T47D (cell line): Measurements from ENCODE around the gene SLC38A3.
"Not testable (repeated sequence)": the region's sequence is repeated elsewhere in the genome, so short reads cannot be mapped to it uniquely, and the experiment has no call there.

Experiments
- DNase-seq, 2 experiments: peaks; one replicate each; pipeline versions ENCODE4 v3.0.0 to v3.0.0-alpha.2; 2011 to 2012; ENCODE audit warnings: low read depth in 1 of 2, low spot score in 1 of 2
- JUND ChIP-seq: IDR thresholded peaks from 2 replicates; pipeline ENCODE4 v1.6.1; 2012; ENCODE audit warnings: low read depth
- in situ Hi-C: cut with HindIII; loops from 2 replicates; pipeline ENCODE4 v1.10.0; 2016; ENCODE audit warnings: low sequenced_read_pairs, low pct_unique_long_range_greater_than_20kb

Gene SLC38A3

DNA sequence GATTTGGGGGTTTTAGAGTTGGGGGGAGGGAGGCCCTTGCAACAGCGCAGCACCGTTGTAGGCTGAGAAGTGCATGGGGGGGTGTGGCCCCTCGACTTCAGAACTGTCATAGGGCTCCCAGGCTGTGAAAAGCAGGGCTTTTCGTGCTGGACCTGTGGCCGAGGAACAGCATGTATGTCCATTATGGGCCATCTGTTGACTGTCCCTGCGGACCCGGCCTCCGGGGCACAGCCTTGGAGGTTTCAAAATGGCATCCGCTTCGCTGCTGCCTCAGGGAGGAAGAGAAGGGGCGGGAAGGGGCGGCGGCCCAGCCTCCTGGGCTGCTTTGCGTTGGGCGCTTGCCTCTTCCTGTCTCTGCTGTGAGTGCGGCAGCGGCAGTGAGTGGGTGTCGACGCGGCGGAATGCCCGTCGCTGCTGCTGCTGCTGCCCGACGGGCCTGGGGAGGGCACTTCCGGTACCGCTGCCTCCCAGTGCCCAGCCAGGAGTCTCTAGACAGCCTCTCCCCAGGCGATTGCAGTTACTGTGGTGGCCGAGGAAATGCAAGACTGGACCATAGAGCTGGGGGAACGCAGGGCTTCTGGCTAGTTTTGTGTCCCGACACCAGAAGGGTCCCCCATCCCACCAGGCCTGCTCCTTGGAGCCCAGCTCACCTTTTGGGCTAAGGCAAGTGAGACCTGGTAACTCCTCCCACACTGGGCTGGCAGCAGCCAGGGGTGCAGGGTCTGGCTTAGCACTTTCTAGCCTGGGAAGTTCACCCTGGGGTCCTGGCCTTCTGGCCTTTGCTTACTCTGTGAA, 32.9 kb downstream of the SLC38A3 start:
- in situ Hi-C loops, result no loop called here
- TF ChIP-seq JUND, result no peak
- peak; percentile 61 to 72 for DNase-seq

DNA sequence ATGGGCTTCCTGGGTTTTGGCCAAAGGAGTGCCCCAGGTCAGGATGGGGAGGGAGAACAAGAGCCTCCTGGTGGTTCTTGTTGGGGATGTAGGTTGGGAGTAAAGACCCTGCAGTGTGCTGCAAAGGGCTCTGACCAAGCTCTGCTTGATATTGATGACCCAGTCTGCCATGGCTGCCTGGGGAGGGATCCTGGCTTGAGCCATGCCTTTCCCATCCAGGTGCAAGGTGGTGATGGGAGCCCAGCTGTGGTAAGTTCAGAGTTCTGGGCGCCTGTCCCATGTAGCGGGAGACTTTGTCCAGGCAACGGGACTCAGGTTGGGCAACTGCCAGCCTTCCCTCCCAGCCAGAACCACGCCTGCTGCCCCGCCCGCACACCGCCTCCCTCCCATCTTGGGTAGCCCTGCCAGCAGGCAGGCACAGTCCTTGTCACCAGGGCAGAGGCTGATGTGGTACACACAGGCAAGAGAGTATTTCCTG, 33.5 kb downstream of the SLC38A3 start:
- TF ChIP-seq JUND, result no peak
- DNase-seq, result peak in 1 of 2 experiments; percentile 60
- in situ Hi-C loops, result no loop called here

DNA sequence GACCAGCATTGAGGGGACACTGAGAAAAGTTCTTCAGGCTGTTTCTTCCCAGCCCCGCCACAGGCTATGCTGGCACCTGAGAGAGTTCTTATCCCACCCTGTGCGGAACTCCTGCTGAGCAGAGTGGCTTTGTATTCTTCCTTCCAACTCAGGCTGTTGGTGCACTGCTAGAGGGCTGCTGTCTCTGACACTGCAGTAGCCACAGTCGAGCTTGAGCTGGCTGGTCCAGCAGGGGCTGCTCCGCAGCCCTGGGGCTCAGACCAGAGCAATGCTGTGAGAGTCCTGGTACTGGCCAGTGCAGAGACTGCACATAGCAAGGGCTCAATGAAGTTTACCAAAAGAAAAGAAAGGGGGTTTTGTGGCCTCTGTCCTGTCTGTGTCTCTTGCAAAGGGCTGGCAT, 34.6 kb downstream of the SLC38A3 start:
- TF ChIP-seq JUND, result no peak
- DNase-seq, result no peak
- in situ Hi-C loops, result no loop called here

DNA sequence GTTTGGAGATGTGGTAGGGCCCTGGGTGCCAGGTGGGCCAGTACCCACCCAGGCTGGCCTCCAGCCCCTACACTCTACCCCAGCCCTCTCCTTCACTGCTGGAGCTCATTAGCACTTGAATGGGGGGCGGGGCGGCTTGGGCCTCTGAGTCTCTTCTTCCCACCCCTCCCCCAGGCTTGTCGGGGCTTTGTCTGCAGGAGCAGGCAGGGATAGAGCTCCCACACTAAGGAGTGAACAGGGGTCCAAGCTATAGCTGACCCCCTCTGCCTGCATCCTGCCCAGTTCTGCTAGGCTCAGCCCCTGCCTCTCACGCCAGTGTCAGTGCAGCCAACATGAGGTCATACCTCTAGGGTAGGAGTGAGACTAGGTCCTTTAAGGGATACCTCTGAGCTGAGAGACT, 36.1 kb downstream of the SLC38A3 start:
- in situ Hi-C loops, result no loop called here
- DNase-seq, result no peak
- no peak for TF ChIP-seq JUND

DNA sequence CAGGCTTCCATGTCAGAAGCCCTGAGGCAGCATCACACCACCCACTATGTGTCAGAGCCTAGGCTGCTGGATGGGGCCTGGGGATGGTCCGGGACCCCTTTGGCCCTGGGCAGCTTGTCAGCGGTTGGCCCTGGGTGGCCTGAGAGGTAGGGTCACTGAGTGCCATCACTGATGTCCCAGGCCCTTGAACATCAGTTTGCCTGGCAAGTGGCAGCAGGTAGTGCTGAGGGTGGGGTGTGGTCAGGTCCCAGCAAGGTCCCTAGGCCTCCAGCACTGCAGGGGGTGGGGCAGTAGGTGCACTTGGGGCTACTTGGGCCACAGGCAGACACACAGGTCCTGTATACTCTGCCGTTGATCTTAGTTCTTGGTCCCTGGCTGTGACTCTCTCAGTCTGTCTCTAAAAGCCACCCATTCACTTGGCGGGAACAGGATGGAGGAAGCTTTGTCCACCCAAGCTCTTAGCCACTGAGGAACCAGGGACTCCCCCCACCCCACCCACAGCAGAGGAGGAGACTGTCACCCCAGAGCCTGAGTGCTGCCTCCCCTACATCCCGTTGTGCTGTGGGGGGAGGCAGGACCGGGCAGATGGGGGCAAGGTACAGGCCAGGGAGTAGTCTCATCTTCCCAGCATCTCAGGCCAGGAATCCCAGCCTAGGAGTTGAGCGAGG, 36.8 kb downstream of the SLC38A3 start:
- no peak for TF ChIP-seq JUND
- DNase-seq, result no peak
- in situ Hi-C loops, result no loop called here

DNA sequence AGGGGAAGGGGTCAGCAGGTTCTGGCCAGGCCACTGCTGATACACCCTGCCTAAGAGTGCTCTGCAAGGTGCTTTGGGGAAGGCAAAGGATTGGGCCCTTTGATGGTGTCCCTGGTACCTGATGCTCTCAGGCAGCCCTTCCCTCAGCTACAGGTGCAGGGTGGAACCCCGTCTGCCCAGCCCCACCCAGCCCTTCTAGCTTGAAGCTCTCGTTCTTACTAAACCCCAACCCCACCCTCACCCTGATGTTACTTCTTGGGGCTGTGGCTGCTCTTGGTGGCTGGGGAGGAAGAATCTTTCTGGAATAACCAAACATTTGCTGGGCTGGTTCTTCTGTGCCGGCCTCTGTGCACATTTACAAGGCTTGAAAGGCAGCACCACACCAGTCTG, 37.3 kb downstream of the SLC38A3 start:
- in situ Hi-C loops, result no loop called here
- no peak for DNase-seq
- TF ChIP-seq JUND, result no peak

DNA sequence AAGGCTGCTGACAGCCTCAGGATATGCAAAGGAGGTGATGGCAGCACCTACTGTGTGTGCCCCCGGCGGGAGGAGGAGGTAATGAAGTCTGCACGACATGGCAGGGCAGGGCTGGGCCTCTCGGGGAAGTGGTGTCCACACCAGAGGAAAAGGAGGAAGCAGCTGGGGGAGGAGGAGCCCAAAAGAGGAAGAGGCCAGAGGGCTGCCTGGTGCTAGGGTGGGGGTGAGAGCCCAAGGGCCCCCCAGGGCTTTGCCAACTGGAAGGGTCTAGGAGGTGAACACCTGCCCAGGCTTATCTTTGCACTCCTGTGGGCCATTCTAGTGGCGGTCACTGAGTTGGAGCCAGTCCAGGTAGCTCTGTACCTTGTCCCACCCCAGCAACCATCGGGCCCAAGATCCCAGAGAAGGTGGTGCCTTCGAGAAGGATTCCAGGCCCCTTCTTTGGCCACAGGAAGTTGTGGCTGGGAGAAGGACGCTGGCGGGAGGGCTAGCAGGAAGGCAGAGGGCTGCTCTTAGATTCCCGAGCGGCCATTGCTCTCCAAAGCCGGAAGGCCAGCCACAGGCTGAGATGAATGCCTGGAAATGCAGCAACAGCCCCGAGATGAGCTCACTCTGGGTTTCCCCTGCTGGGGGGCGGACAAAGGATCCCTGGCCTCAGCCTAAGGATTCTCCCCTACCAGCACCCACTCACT, 37.9 kb downstream of the SLC38A3 start:
- DNase-seq, result no peak
- in situ Hi-C loops, result no loop called here
- no peak for TF ChIP-seq JUND

DNA sequence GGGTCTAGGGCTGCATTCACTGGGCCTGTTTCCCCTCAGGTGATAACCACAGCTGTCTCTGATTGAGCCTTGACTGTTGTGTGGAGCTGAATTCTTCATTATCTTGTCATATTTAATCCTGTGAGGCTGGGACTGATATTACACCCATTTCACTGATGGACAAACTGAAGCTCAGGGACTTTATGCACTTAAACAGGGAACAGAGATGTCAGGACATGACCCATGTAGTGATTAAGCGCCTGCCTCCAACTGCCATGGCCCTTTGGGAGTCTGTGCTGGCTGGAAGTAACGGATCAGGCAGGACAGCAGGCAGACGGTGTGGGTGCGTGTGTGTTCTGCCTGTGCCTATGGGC, 38.4 kb downstream of the SLC38A3 start:
- DNase-seq, result no peak
- in situ Hi-C loops, result no loop called here
- TF ChIP-seq JUND, result no peak

DNA sequence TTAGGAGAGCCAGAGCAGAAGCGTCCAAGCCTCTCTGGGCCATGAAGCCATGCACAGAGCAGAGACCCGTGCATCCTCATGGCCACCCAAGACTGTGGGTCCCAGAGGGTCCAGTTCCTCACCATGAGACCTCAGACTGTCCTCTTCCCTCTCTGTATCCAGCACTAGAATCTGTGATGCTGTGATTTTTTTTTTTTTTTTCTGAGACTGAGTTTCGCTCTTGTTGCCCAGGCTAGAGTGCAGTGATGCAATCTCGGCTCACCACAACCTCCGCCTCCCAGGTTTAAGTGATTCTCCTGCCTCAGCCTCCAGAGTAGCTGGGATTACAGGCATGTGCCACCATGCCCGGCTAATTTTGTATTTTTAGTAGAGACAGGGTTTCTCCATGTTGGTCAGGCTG, 39.7 kb downstream of the SLC38A3 start:
- DNase-seq, in situ Hi-C loops: not testable (repeated sequence)

DNA sequence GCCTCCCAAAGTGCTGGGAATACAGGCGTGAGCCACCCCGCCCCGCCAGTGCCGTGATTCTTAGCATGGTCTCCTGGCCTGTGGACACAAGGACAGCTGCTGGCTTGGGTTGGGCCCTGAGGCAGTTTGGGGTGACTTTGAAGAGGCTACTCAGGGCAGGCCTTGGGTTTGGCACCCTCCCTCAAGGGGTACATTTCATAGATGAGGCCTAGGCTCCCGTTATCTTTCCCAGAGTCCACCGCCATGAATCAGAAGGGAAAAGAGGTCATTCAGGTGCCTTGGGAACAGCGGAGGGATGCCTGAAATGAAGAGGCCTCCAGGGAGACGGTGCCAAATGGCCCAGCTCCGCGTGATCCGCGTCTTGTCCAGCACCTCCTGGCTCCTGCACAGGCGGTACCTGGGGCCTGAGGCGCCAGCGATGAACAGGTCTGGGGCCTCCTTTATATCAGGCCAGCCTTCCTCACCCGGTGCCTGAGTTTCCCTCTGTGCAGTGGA, 40.2 kb downstream of the SLC38A3 start:
- DNase-seq, result no peak
- in situ Hi-C loops, result no loop called here
- TF ChIP-seq JUND, result no peak

DNA sequence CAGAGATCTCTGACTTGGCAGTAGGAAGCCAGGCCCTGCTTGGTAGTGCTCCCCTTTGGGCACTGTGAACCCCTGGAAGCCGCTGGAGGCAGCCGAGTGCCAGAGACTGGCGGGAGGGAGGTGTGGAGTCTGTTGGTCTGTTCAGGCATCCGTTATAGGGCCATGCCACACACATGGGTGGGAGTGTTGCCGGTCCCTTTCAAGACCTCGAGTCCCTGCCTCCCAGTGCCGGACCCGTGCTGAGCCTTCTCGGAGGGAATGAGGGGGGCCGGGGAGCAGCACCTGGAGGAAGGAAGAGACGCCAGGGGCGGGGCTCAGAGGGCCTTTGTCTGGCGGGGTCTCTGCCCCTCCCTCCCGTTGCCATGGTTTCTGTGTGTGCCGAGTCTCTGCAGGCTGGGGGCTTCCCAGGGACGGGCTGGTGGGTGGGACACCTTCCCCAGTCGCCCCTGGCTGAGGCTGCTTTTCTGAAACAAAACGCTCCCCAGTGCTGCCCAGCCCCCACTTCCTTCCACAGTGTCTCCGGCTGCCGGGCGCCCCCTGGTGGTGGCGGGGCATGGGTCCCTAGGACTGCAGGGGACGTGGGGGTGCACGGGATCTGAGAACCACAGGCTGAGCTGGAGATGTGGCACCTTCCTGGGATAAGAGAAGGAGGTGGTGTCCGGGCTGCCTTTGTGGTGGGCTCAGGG, 40.9 kb downstream of the SLC38A3 start:
- TF ChIP-seq JUND, result no peak
- DNase-seq, result peak in 1 of 2 experiments; percentile 77
- in situ Hi-C loops, result no loop called here

DNA sequence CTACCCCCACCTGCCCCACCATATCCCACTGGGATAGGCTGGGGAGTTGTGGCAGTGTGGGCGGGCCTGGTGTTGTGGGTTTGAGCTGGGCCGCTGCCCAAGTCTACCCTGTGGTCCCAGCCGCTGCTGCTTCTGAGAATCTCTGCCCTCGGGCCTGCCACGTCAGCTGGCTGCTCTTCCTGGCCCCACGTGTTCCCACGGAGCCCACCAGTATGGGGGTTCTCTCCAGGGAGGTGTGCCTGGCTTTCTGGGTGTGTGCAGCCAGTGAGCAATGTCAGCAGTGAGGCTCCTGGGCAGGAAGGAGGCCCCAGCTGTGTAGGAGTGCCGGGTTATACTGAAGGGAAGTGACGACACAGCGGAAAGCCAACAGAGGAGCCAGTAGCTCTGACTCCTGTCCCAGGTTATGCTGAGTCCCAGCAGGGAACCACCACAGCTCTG, 41.5 kb downstream of the SLC38A3 start:
- no peak for DNase-seq
- TF ChIP-seq JUND, result no peak
- in situ Hi-C loops, result no loop called here
